OCI-M1 (cell line): ENCODE results near the gene PLCB4.

ENCODE experiments used
- DNase-seq: peaks from one replicate; lab custom pipeline; 2025; lab: John Stamatoyannopoulos, UW

The PLCB4 gene

GRCh38 chr20:9453201-9453600 is 384.3 kb downstream of the PLCB4 start:
- no peak for DNase-seq

- no peak for DNase-seq
Measured at GRCh38 chr20:9454791-9455190, 385.9 kb downstream of the PLCB4 start.

DNA sequence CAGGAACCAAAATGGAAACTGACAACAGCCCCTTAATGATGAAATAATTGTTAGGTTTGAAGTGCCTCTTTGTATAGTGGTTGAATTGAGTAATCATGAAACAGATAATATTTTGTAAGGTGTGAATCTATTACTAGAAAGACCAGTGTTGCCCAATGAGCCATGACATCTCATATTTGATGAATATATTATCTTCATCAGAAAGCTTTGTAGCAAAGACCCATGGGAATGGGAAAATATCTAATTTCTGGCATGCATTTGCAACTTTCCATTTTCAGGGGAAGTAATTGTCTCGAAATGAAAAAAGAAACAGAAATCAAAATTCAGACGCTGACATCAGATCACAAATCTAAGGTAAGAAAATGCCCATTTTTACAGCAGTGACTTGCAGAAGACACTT is 388.2 kb downstream of the PLCB4 start:
- DNase-seq = no peak

GRCh38 chr20:9458138-9458796 is 389.4 kb downstream of the PLCB4 start:
- DNase-seq = peak; percentile 20

GRCh38 chr20:9460518-9460917 is 391.6 kb downstream of the PLCB4 start:
- no peak for DNase-seq

- peak; percentile 4 for DNase-seq
Measured at GRCh38 chr20:9467995-9468394, 399.1 kb downstream of the PLCB4 start.

DNA sequence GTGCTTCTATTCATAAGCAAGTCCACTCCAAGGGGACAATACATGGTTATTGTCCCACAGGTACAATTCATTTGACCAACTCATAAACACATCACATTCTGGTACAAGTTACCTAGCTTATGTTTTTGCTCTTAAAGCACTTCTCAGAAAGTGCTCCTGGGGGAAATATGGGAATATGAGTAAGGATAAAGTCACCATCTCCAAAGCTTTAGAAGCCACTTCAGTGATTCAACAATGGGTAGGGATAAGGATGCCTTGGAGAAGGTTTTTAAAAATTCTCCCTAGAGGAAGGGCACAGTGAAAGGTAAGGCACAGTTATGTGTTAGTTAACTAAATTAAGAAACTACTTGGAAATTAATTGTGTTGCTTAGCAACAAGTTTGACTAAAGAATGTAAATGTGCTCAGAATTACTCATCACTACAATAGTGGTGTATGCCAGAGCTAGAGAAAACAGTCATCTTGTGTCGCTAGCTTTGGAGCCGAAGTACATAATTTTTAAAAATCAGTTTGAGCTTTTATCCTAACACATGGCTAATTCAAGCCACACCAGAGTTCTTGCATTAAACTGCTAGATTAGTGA is 406.0 kb downstream of the PLCB4 start:
- no peak for DNase-seq

DNA sequence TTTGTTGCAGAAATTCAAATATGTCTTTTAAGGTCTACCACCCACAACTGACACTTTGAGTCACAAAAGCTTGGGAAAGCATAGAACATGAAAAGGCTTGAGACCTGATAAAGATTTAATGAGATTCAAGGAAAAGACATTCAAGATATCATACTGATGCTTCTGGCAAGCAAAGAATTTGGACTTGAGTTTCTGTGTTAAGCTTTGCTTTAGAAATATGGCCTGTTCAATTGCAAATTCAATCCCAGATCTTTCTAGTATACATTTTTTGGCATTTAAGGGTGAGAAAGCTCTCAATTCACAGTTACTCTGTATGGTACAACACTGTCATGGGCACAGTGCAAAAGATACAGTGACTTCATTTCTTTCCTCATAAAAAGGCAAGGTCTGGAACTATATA is 406.6 kb downstream of the PLCB4 start:
- DNase-seq = no peak

DNA sequence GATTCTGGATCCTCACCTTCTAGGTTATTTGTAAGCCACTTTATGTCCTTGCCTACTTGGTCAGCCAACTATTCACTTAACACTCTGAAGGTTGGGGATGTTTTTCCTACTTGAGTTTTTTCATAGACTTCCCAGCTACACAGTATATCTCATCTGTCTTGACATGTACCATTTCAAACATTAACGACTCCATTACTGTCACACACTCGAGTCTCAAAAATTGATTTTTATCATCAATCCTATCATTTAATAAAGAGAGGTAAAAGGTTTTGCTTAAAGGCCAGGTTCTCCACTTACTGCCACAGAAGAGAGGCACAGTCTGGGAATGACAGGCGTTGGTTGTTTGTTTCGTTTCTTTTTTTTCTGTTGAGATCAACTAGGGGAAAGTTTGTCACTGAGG is 407.3 kb downstream of the PLCB4 start:
- no peak for DNase-seq

DNA sequence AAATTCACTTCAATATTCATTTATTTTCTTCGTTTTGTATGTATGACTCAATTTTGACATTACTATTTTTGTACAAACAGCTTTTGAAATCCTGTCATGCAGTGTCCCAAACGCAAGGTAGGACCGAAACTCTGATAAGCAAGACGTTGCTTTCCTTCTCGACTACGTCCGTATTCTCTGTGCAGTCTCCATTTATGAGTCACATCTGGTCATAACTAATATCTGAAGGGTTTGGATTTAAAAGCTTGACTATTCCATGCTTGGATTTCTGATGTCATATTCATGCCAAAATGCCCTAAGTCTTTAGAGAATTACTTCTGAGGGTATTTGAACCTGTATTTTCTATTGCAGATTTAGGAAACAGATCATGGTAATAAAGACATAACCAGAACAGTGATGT is 407.8 kb downstream of the PLCB4 start:
- no peak for DNase-seq

GRCh38 chr20:9478771-9479170 is 409.9 kb downstream of the PLCB4 start:
- no peak for DNase-seq

DNA sequence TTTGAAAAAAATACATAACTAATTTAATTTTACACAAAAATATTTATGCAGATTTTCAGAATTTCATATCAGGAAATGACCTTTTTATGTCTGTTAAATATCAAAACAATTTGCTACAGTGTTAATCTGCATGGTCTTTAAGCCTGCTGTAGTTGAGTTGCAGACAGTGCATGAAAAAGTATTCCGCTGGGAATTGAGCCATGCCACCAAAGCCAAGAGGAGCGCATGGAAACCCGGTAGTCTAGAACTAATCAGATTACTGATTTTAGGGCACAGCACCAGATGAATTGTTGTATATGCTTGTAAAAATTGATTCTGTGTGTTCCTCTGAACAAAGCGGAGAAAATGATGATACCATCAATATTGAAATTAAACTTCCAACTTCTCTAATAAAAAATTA is 411.2 kb downstream of the PLCB4 start:
- no peak for DNase-seq

GRCh38 chr20:9482180-9482579 is 413.3 kb downstream of the PLCB4 start:
- no peak for DNase-seq

DNA sequence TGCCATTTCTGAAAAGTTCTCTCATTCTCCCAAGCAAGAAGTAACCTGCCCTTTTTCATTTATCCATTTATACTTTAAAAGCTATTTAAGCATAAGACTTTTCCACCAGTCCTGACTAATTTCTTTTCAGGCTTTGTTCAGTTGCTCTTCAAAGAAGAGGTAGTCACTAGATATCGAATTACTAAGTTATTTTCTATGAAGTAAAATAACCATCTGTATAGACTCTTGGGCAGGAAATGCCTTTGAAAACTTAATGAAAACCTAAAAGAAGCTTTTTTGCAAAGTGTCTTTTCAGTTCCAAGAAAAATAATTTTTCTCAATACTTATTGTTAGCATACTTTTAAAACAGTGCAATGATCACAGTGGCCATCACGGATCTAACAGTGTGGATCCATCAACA is 414.2 kb downstream of the PLCB4 start:
- DNase-seq = no peak

- no peak for DNase-seq
Measured at GRCh38 chr20:9485614-9486340, 416.9 kb downstream of the PLCB4 start.

DNA sequence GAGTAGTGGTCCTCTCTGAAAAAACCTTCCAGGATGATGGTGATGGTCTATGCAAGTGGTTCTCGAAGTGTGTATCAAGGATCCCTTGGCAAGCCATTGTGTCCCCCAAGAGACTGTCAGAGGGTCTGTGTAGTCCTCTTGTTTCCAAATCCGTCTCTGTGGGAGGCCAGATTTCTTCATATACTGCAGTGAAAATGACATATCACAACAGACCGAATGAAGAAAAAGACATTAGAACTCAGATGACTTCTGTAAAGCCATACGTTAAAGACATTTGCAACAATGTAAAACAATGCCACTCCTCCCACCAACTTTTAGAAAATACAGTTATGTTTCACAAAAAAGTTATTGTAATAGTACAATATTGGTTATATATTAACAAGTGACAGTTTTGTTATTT is 418.3 kb downstream of the PLCB4 start:
- DNase-seq = no peak

DNA sequence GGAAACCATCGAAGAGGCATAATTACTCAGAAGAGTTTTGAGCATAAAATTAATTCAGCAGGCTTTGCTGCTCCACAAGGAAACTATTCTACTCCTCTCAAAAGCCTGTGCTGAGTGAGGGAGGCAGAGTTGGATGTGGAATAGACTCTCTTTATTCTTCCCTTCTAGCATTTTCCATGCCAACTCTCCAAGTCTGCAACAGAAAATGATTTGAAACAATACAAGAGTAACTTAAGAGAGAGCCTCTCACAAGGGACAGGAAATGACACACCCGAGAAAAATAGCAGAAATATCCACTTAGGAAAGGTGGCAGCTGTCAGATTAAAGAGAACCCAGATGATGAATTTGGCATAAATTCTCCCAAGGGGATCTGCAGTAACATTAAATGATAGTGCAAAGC is 419.2 kb downstream of the PLCB4 start:
- no peak for DNase-seq

DNA sequence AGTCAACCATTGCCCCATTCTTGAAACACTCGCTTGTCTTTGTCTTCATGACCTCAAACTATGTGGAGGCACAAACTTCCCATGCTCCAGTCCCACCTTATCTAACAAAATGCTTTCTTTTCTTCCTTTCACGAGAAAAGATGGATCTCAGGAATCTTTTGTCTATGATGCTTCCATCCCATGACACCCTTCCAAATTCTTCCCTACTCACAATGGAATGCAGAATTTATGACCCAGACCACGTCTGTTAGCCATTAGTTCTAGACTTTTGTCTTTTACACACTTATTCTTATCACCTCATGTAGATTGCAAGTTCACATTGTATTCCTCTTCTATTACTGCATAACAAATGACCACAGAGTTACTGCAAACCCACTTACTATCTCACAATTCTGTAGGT is 421.3 kb downstream of the PLCB4 start:
- no peak for DNase-seq

- no peak for DNase-seq
Measured at GRCh38 chr20:9490631-9491030, 421.7 kb downstream of the PLCB4 start.

DNA sequence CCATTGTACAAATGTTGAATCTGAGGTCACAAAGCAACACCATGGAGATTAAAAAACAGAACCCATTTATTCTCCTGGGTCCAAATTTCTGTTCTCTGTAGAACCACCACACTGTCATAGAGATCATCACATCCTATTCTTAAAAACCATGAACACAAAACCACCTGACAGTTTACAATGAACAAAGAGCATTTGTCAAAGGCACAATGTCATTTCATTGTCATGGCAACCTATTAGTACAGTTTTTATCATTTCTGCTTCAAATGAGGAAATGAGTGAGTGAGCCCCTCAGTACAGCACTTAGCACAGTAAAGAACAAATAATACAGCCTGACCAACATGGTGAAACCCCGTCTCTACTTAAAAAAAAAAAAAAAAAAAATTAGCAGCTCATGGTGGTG is 422.4 kb downstream of the PLCB4 start:
- DNase-seq = no peak

- no peak for DNase-seq
Measured at GRCh38 chr20:9492067-9492466, 423.2 kb downstream of the PLCB4 start.

DNA sequence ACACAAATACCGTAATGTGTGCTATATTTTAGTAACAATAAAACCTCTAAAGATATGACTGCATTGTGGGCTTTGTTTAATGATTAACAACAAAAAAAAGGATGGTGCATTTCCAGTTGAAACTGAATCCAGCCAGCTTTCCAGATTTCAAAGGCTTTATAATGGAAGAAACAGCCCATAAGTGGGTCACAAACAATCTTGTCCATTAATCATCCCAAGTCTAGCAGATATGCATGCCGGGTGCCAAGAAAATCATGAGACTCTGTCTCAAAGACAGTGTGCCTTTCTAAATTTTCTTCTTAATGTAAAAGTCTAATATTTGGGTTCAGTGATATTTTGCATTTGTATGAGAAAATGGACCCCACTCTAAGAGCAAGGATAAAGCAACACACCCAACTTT is 424.9 kb downstream of the PLCB4 start:
- DNase-seq = no peak

DNA sequence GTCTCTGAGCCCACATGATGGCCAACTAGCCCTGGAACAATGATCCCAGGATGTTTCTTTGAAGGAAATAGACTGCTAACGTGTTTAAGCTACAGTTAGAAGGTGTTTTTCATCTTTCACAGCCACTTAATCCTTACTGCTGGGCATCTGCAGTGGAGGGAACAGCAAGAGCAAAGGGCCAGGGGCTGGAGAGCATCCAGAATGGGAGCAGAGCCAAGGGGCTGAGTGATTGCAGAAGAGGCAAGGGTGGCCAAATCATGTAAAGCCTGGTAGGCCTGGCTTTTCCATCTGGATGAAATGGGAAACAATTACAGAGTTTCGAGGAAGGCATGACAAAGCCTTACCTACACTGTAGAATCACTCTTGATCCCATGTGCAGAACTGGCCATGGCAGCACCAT is 426.8 kb downstream of the PLCB4 start:
- DNase-seq = no peak

DNA sequence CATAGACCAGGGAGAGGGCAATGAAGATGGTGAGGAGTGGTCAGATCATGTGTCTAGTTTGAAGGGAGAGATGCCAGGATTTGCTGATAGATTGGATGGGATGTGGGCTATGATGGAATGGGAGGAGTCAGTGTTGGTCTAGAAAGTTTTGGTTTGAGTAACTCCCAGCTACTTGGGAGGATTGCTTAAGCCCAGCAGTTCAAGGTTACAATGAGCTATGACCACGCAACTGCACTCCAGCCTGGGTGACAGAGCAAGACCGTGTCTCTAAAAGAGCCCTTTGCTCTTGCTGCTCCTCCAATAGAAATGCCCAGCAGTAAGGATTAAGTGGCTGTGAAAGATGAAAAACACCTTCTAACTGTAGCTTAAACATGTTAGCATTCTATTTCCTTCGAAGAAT is 427.3 kb downstream of the PLCB4 start:
- DNase-seq = no peak
